Fibroblast of gingiva (primary cell): ENCODE data around the gene RENBP.

Source experiments
- DNase-seq: peaks from one replicate; pipeline ENCODE4 v3.0.0-alpha.2; 2011; ENCODE audit warnings: low read depth

Gene RENBP

DNA sequence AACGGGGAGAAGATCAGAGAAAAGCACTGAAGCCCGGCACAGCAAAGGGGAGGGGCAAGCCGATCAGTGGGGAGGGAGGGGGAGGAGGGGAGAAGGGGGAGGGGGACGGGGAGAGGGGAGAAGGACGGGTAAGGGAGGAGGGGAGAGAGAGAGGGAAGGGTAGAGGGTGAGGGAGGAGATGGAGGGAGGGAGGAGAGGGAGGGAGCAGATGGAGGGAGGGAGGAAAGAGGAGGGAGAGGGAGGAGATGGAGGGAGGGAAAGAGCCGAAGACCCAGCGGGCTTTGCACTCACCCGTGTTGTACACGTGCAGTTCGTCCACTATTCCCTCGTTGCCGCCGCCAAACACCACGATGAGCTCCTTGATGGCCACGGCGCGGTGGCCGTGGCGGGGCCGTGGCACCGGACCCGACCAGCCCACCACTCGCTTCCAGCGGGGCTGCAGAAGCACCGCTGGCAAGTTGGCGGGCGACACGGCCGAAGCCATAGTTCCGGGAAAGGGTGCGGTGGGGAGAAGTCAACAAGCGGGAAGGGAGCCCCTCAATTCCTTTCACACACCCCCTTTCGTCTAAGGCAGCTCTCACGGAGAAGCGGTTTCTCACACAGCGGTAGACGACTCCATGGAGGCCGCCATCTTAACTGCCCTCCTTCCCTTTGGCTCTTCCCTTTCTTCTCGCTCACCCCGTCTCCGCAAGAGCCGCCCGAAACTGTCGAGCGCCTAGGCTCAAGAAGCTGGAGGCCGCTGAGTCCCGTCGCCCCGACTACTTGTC is 26.1 kb upstream of the RENBP start:
- peak; percentile 91 for DNase-seq

DNA sequence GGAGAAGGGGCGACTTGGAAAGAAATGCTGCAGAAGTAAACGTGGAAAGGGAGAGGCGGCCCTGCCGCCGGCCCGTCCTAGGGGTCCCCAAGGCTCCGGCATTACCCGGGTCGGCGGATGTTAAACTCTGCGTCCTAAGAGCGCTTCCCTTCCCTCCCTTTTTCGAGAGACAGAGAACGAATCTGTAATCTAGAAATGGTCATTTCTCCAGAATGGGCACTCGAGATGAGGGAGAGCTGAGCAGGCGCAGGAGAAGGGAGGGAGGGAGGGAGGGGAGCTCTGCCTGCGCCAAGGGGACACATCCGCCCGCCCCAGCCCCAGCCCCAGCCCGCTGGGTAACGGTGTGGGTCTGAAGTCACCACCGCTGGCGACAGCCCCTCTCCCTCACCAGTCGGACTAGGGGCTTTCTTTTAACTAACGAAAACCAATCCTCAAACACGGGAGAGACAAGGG is 25.5 kb upstream of the RENBP start:
- DNase-seq: peak; percentile 49

DNA sequence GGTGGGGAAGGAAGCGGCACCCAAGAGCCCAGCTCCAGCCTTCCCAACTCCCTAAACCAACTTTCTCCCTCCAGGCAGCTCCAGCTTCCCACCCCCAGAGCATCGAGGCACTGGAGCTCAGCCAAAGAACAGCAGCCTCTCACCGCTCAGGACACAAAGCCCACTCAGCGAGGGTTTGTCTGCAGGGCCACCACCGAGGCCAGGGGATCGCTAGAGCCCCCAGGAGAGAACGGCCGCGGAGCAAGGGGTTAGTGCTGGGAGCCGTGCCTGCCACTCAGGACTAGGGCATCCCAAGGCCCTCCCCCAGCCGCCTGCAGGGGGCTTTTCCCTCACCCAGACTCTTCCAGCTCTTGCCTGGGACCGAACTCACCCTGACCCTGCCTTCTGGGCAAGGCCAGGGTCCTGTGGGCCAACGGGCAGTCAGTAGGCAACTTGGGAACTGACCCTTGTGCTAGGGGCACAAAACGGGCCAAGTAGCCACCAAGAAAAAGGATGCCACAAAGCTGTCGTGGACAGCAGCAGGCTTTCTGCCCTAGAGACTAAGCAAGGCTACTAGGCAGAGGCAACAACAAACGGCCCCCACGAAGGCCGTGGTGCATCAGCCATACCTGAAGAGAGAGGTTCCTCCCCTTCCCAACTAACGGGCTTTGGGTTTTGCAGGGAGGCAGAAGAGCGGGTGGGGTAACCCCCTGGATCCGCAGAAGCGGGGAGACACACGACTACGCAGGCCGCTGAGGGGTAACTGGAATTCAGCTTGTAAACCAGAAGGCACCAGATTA is 24.9 kb upstream of the RENBP start:
- no peak for DNase-seq

DNA sequence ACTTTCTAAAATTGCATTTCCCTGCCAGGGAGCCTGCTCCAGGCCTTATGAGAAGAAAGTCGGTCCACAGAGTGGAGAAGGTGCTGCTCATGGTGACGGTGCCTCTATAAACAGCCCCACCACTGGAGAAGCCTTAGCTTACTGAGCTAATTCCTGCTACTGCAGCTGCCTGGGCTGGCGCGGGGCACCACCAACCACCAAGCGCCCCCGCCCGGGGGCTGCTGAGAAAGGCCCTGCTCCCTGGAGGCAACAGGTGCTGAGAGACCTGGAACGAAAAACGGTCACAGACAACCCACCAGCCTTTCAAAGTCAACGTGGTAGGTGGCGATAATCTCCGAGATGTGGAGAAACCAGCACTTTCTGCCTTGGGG is 24.3 kb upstream of the RENBP start:
- no peak for DNase-seq

DNA sequence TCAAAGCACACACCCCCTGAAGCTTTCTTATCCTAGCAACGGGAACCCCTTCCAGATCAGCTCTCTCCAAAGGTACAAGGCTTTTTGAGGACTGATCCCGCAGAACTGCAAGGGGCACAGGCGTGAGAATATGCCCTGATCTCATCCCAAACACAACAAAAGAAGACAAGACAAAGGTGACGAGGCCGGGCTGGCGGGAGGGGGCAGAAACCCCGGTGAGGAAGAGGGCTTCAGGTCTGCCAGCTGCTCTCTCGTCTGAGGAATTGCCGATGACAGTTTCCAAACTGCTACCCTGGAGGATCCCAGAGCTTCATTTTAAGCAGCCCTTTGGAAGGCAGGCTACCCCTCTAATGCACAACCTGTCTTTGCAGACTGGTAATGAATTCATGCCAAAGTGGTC is 23.8 kb upstream of the RENBP start:
- DNase-seq: no peak

DNA sequence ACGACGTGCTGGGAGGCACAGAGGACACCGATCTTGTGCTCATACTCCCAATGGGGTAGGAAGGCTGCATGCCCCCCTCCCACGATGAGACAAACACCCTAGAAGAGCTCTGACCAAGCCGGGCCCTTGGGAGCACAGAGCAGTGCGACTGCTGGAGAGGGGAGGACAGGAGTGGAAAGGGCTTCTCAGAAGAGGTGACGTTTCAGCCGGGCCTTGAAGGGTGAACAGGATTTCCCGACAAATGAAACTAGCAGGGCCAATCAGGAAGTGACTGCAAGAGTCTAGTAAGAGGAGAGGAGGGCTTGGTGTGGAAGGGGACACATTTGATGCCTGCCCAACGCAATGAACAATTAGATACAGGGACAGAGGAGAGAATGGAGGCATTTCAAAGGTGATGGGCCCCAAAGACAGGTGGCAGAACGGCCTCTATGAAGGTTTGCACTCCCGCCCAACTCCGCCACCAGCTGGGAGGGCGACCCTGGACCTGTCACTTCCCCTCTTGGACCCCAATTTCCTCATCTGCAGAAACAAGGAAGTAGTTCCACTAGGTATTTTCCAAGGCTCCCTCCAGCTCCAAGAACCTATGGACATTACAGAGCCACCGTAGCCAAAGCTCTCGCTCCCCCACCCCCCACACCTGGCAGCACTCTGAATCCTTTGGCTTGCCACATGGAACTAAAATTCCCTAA is 23.2 kb upstream of the RENBP start:
- no peak for DNase-seq

DNA sequence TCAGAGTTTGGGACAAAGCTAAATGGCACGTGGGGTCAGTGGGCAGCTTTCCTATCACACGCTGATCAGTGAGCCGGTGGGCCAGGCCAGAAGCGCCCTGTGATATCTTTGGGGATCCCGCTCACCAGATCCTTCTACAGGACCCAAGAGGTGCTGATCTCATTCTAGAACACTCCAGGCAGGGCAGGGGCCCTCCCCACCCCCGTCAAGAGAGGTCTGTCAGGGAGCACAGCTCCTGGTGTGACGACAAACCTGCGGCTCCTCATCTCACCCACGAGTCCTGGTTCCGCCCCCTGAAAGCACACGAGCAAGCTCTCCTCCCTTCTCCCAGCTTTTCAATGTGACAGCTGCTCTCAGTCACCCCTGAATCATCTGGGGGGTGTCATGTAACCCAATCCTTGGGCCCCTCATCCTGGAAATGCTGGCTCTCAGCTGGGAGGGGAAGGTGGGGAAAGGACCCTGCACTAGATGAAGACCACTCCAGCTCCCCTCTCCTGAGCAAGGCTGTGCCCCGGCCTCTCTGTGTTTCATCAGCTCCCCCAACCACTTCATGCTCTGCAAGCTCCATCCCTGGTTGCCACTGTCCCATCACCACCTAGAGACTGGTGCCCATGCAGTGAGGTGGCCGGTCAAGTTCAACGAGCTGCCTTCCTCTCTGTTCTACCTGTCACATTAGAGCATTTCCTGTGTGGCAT is 22.5 kb upstream of the RENBP start:
- DNase-seq: no peak

DNA sequence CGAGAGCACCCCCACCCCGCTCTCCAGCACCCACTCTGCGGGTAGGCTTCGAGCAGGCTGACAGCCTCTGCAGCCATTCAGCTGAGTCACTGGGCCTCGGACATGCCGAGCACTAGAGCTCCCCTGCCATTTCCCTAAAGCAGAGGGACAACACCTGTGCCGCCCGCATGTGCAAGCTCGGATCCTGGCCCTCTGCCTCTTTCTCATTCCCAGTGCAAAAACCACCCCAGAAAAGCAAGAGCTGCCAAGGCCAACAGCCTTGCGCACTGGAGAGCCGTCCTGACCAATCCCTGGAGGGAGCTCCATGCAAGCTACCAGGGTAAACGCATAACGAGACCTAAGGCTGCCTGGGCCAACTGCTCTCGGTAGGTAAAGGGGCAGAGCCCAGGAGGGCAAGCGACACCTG is 21.8 kb upstream of the RENBP start:
- no peak for DNase-seq

DNA sequence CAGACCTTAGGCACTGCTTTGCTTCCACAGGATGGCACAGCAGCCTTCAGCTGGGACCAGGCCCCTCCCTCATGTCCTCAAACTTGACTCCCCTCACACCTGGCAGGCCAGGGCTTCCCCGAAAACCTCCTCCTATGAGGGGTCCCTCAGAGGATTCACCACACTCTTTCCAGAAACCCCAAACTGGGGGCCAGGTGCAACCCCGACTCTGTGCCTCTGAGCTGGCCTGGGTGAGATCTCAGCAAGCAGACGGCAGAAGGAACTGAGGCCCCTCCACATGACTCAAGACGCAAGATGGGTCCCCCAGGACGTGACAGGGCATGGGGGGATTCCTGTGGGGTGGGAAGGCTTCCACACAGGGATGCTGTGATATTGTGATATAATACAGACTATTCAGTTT is 21.0 kb upstream of the RENBP start:
- DNase-seq: no peak

DNA sequence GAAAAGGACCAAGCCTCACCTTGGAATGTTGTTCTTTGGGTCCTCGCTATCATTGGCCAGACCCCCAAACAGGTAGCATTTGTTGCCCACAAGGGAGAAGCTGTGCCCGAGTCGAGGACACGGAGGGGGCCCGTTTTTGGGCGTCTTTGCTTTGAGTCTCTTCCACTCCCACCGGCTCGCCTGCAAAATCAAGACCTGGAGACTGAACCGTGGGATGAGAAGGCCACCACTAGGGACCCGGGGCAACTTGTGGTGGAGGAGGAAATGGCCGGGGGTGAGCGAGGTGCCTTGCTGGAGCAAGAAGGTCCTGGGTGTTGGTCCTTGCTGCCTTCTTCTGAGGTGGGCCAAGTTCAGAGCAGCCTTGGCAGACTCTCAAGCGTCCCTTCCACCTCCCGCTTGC is 19.7 kb upstream of the RENBP start:
- no peak for DNase-seq

DNA sequence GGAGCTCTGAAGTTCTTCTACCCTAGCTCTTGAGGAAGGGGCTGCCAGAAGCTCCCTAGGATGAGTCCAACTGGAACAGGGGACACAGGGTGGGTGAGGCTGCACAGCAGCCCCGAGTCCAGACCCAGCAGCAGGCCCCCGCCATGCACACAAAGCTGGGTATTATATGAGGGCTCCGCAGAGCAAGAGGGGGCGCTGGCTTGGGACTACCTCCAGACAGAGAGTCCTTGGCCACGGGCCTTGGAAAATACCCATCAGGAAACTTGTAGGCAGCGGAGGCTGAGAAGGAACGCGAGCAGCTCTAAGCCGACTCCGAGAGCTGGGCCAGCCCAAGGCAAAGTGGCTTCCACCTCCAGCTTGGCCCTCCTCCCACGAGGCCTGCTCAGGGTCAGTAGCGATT is 19.1 kb upstream of the RENBP start:
- DNase-seq: no peak

DNA sequence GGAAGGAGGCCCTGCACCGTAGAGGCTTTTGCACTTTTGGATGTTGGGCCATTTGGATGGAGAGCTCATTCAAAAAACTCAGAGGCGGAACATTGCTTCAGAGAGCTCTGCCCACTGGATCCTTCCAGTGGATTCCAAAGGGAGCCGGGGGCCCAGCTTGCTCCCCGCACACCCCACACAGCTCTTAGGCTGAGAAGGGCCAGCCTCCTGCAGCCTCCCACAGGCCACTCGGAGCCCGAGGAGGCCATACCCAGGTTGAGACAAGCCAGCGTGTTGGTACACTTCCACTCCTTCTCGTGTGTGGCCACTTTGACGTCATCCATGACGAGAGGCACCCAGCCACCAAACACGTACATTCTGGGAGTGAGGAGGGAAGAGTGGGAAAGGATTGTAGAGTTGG is 16.8 kb upstream of the RENBP start:
- DNase-seq: no peak

DNA sequence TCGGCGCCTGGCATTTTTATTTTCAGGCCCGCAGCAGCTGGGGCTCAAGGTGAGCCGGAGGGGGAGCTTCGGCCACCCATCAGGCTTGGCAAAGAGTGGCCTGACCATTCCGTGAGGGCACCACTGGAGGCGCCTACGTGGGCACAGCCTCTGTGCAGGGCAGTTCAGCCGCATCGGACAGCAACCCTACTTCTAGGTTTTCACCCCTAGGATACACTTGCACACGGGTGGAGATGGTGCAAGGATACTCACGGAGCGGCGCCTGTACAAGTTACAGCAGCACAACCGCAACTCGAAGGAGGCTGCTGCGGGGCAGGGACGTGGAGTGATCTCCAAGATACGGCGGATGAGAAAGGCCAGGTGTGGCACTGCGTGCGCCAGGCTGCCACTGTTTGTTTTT is 16.3 kb upstream of the RENBP start:
- DNase-seq: no peak

DNA sequence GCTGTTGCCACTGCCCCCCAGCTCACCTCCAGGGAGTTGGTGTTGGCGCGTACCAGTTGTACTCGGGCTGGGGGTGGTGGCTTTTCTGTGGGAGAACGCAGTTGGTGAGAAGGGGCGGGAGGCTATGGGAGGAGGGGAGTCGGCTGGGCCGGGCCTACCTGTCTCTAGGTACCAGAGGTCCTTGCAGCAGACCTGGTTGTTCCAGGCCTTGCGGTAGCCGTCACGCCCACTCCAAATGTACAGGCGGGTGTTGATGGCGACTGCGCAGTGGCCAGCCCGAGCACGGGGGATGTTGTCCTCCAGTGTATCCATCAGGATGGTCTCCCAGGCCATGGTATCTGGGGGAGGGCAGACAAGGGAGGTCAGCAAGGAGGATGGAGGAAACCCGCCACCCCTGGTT is 15.6 kb upstream of the RENBP start:
- no peak for DNase-seq

DNA sequence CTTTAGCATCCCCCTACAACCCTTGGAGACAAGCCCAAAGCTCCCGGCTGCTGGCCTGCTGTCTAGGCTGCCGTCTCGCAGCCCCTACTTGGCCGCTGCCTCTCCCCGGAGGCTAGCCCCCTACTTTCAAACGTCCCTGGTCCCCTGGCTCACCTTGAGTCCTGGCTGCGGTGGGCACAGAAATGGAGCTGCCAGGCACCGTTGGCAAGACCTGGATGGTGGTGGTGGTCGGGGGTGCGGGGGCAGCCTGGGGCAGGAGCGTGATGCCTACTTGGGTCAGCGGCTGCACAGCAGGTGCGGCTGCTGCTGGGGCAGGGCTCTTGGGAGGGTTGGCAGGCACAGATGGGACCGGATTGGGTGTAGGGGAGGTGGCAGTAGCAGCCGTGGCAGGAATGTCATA is 15.2 kb upstream of the RENBP start:
- no peak for DNase-seq

DNA sequence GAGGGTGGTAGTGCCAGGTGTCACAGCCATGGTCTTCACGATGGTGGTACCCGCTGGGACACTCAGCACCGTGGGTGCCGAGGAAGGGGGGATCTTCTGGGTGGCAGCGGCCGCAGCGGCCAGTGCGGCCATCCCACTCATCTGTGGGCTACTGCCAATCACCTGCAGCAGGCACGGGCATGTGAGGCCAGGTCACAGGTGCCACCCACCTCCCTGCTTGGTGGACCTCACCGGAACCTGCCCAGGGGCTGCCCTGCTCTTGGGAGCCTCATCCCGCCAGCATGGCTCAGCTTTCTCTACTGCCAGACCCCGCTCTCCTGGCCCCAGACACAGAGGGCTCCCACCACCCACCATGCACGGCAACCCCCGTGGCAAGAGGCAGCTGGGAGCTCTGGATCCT is 14.2 kb upstream of the RENBP start:
- no peak for DNase-seq

DNA sequence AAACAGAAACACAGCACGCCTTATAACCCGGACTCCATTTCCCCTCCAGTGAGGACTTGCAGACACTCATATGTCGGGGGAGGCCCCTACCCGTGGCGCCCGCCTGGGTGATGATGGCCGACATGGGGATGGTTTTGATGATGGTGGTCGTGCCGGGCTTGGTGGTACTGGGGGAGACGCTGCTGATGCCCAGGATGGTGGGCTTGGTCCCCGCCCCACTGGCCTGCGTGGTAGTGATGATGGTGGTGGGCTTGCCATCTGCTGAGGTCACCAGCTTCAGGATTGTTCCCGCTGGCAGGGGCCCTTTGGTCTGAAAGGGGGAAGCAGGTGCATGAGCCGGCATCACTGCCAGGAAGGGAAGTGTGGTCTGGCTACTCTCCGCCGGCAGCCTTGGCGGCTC is 12.8 kb upstream of the RENBP start:
- no peak for DNase-seq

DNA sequence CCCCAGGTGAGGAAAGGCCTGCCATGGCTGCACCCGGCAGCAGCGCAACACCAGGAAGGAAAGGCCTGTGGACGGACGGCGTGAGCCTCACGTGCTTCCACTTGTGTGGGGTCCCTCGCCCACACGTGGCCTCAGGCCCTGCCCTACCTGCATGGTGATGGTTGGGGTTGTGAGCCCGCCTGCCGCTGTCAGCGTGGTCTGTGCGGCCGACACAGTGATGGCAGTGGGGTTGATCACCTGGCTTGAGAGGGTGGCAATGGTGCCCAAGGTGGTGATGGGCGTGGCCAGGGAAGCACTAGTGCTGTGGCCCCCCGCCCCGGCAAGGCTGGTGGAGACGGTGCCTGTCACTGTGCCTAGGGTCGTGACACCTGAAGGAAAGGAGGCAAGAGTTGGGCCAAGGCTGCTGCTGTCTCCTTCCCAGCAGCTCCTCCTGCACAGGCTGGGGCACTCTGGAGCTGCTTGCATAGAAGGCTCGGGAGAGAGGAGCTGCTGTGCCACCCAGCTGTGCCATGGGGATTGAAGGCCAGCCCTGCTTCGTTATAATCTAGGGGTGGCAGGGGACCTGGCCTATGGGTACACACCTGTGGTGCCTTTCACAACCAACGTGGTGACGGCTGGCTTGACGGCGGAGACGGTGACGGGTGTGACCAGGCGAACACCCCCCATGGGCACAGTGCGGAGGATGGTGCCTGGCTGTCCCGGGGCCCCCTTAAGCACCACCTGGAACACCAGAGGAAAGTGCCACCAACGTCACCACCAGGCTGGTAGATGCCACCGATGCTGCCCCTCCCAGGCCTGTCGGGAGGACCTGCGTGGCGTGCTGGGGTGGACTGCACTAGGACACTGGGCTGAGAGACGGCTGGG is 11.8 kb upstream of the RENBP start:
- DNase-seq: no peak

DNA sequence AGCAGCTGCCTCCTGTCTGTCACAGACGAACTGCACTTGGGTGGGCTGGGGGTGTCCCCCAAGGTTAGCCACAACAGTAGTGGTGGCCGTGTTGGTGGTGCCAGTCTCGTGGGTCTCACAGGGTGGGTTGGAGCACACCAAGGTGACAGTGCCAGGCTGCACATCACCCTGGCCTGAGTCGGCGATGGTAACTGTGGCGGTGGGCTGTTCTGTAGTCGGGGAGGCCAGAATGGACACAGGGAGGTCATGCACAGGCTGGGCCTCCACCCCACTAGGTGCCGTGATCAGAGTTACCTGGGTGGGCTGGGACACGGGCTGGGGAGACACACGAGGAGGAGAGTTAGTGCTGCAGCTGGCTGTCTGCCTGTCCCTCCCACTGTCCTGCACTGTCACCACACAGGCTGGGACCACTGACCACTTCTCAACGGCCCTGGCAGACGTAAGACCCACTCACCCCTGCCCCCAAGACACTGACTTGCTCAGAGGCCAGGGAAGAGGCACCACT is 10.8 kb upstream of the RENBP start:
- no peak for DNase-seq

DNA sequence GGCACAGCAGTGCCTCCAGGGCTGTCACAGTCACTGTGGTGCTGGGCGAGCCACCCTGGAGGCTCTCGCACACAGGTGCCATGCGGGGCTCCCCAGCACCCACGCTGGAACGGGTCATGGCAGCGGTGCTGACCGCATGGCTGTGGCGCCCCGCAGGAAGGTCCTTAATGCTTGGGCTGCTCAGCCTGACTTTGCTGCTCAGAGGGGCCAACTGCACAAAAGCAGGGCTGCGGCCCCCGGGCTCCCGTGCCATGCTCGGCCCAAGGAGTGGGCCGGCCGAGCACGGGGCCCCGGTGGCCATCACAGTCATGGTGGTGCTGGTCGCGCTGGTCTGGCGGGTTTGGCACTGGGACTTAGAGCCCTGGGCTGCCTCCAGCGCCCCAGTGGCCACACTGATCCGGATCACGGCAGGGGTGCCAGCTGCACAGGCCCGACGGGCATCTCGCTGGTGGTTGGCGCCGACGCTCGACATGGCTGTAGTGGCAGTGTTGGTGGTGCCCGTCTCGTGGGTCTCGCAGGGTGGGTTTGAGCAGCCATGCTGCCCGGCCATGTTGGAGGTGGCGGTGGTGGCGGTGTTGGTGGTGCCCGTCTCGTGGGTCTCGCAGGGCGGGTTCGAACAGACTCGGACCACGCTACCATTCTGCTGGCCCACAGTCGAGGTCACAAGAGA is 10.2 kb upstream of the RENBP start:
- no peak for DNase-seq
